Measurements from ENCODE around the gene ABR.
"Not testable (repeated sequence)": the region's sequence is repeated elsewhere in the genome, so short reads cannot be mapped to it uniquely, and the experiment has no call there.

ABR gene

GRCh38 chr17:1108765-1109605, 70.8 kb downstream of the ABR start:
- H3K4me3 ChIP-seq (ENCODE audit: low read length) = peak overlapping the region; percentile 73
- DNase-seq (ENCODE audit: low read depth, low spot score) = peak; percentile 31

- no peak for DNase-seq (ENCODE audit: low read depth, low spot score)
- peak overlapping the region; percentile 73 for H3K4me3 ChIP-seq (ENCODE audit: low read length)
Observed at GRCh38 chr17:1108478-1108764, 71.4 kb downstream of the ABR start.

GRCh38 chr17:1107777-1108477, 71.9 kb downstream of the ABR start:
- H3K4me3 ChIP-seq (ENCODE audit: low read length) = peak overlapping the region; percentile 73

GRCh38 chr17:1107083-1107776, 72.6 kb downstream of the ABR start:
- H3K4me3 ChIP-seq (ENCODE audit: low read length) = no peak overlapping the region
- no peak for DNase-seq (ENCODE audit: low read depth, low spot score)

More at GRCh38 chr17:1107777-1108477, 71.9 kb downstream of the ABR start:
- DNase-seq (ENCODE audit: low read depth, low spot score) = no peak

- H3K4me3 ChIP-seq (ENCODE audit: low read length) = no peak overlapping the region
- DNase-seq (ENCODE audit: low read depth, low spot score) = no peak
Observed at GRCh38 chr17:1104222-1104621, 75.6 kb downstream of the ABR start.

GRCh38 chr17:1100382-1100781, 79.4 kb downstream of the ABR start:
- DNase-seq (ENCODE audit: low read depth, low spot score) = no peak
- no peak overlapping the region for H3K4me3 ChIP-seq (ENCODE audit: low read length)

- DNase-seq (ENCODE audit: low read depth, low spot score) = no peak
Observed at GRCh38 chr17:1099242-1099641, 80.5 kb downstream of the ABR start.

GRCh38 chr17:1097972-1098744, 81.6 kb downstream of the ABR start:
- DNase-seq (ENCODE audit: low read depth, low spot score) = not testable (repeated sequence)

More at GRCh38 chr17:1099242-1099641, 80.5 kb downstream of the ABR start:
- no peak overlapping the region for H3K4me3 ChIP-seq (ENCODE audit: low read length)

GRCh38 chr17:1096215-1096614, 83.6 kb downstream of the ABR start:
- peak; percentile 27 for DNase-seq (ENCODE audit: low read depth, low spot score)
- no peak overlapping the region for H3K4me3 ChIP-seq (ENCODE audit: low read length)

More at GRCh38 chr17:1097972-1098744, 81.6 kb downstream of the ABR start:
- not testable (repeated sequence) for H3K4me3 ChIP-seq (ENCODE audit: low read length)

- H3K4me3 ChIP-seq (ENCODE audit: low read length) = no peak overlapping the region
- no peak for DNase-seq (ENCODE audit: low read depth, low spot score)
Observed at GRCh38 chr17:1095853-1096173, 84.0 kb downstream of the ABR start.

- no peak for DNase-seq (ENCODE audit: low read depth, low spot score)
- H3K4me3 ChIP-seq (ENCODE audit: low read length) = no peak overlapping the region
Observed at GRCh38 chr17:1095090-1095852, 84.5 kb downstream of the ABR start.

- DNase-seq (ENCODE audit: low read depth, low spot score) = no peak
- no peak overlapping the region for H3K4me3 ChIP-seq (ENCODE audit: low read length)
Observed at GRCh38 chr17:1094591-1094990, 85.2 kb downstream of the ABR start.

- DNase-seq (ENCODE audit: low read depth, low spot score) = no peak
- no peak overlapping the region for H3K4me3 ChIP-seq (ENCODE audit: low read length)
Observed at GRCh38 chr17:1091900-1092299, 87.9 kb downstream of the ABR start.

- no peak for DNase-seq (ENCODE audit: low read depth, low spot score)
- H3K4me3 ChIP-seq (ENCODE audit: low read length) = no peak overlapping the region
Observed at GRCh38 chr17:1091190-1091534, 88.6 kb downstream of the ABR start.

- DNase-seq (ENCODE audit: low read depth, low spot score) = no peak
- no peak overlapping the region for H3K4me3 ChIP-seq (ENCODE audit: low read length)
Observed at GRCh38 chr17:1090465-1091189, 89.2 kb downstream of the ABR start.

- H3K4me3 ChIP-seq (ENCODE audit: low read length) = no peak overlapping the region
- DNase-seq (ENCODE audit: low read depth, low spot score) = no peak
Observed at GRCh38 chr17:1089915-1090314, 89.9 kb downstream of the ABR start.

GRCh38 chr17:1087381-1088241, 92.2 kb downstream of the ABR start:
- H3K4me3 ChIP-seq (ENCODE audit: low read length) = no peak overlapping the region
- DNase-seq (ENCODE audit: low read depth, low spot score) = no peak

All from Jurkat, Clone E6-1 (cell line).